ENCODE results near the gene TFEC. TPM values are rescaled to one million over a fixed set of nuclear protein-coding genes. Genes with fewer than 3 reads are reported as not detected.

The TFEC gene
- total RNA-seq, 2 experiments from 2014 or later, result not detected

DNA sequence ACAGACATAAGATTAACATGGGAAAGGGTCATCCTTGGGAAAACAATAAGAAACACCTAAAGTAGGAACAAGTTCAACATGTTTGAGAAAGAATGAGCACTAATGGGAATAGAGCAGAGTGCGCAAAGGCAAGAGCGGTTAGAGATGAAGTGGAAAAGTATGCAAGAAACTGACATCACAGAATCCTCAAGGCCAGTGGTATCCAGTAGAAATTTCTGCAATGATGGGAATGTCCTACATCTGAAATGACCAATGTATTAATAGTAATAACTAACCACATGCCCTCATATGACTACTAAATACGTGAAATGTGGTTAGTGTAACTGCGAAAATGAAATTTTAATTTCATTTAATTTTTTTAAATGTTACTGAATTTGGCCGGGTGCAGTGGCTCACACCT lies 54.8 kb downstream of the TFEC start:
- ChIA-PET CTCF (no interaction called here), POLR2A (no interaction called here)
- no peak overlapping the region for H3K27ac Mint-ChIP-seq
- H3K4me1 Mint-ChIP-seq (ENCODE audit: low read depth), result no peaks in the 10 kb centered on the region
- no peaks in the 10 kb centered on the region for H3K36me3 Mint-ChIP-seq (ENCODE audit: low read depth)
- intact Hi-C loops (cut with micrococcal nuclease), result no loop called here
- no peak overlapping the region for H3K4me3 Mint-ChIP-seq
- TF ChIP-seq CTCF (IDR thresholded peaks at IDR 0.05), result no peak
- no peak for ATAC-seq
- no peaks in the 10 kb centered on the region for H3K27me3 Mint-ChIP-seq
- no peak for DNase-seq
- no peaks in the 10 kb centered on the region for H3K9me3 Mint-ChIP-seq

GRCh38 chr7:115973406-115973805 lies 57.2 kb downstream of the TFEC start:
- Mint-ChIP-seq H3K27ac (no peak overlapping the region), H3K4me1 (ENCODE audit: low read depth) (no peaks in the 10 kb centered on the region), H3K9me3 (no peaks in the 10 kb centered on the region), H3K27me3 (no peaks in the 10 kb centered on the region), H3K4me3 (no peak overlapping the region), H3K36me3 (ENCODE audit: low read depth) (no peaks in the 10 kb centered on the region)
- CTCF ChIA-PET, result no interaction called here
- POLR2A ChIA-PET, result no interaction called here
- DNase-seq (no peak), ATAC-seq (no peak)
- TF ChIP-seq CTCF (IDR thresholded peaks at IDR 0.05), result no peak
- intact Hi-C loops (cut with micrococcal nuclease), result no loop called here

DNA sequence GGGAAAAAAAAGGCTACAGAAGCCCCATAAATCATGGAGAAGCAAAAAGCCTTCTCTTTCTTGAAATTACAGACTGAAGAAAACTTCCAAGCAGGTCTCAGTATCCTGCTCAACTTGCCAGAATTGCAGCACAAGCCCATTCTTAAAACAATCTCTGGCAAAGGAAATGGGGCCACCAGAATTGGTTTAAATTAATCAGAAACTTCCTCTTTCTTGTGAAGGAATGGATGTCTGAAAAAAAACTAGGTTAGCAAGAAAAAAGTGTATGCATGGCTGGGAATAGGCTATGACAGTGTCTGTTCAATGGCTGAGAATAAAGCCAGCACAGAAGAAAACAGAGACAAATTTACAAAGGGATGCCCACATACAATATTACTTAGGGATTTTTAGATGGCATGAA lies 59.1 kb downstream of the TFEC start:
- no peak for TF ChIP-seq CTCF (IDR thresholded peaks at IDR 0.05)
- ChIA-PET POLR2A (no interaction called here), CTCF (no interaction called here)
- H3K9me3 Mint-ChIP-seq, result no peaks in the 10 kb centered on the region
- intact Hi-C loops (cut with micrococcal nuclease), result no loop called here
- no peaks in the 10 kb centered on the region for H3K4me1 Mint-ChIP-seq (ENCODE audit: low read depth)
- H3K4me3 Mint-ChIP-seq, result no peak overlapping the region
- H3K27me3 Mint-ChIP-seq, result no peaks in the 10 kb centered on the region
- DNase-seq (no peak), ATAC-seq (no peak)
- H3K27ac Mint-ChIP-seq, result no peak overlapping the region
- H3K36me3 Mint-ChIP-seq (ENCODE audit: low read depth), result no peaks in the 10 kb centered on the region

DNA sequence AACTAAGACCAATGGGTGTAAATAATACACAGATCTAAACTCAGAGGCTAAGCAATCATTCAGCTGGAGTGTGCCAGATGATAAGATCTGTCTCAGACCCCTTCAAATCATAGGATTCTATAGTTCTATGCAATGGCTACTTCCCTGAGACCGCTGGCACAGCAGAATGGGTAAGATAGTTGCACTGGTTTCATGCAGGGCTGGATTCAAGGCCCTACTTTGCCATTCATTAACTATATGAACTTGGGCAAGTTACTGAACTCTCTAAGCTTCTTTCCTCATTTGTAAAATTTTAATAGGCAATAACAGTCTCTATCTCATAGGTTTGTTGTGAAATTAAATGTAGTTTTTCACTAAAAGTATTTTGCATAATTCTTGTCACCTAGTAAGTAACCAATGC lies 62.0 kb downstream of the TFEC start:
- TF ChIP-seq CTCF (IDR thresholded peaks at IDR 0.05), result no peak
- POLR2A ChIA-PET, result interaction anchor here (0.6 kb wide), 1 partner anchor 157 kb away, joined by 3 read pairs; no protein-coding TSS in a partner anchor
- CTCF ChIA-PET, result no interaction called here
- Mint-ChIP-seq H3K27me3 (no peaks in the 10 kb centered on the region), H3K27ac (no peak overlapping the region), H3K36me3 (ENCODE audit: low read depth) (no peaks in the 10 kb centered on the region), H3K9me3 (no peaks in the 10 kb centered on the region), H3K4me1 (ENCODE audit: low read depth) (no peaks in the 10 kb centered on the region), H3K4me3 (no peak overlapping the region)
- ATAC-seq, result no peak
- intact Hi-C loops (cut with micrococcal nuclease), result no loop called here
- no peak for DNase-seq

GRCh38 chr7:115968171-115968570 lies 62.4 kb downstream of the TFEC start:
- H3K4me1 Mint-ChIP-seq (ENCODE audit: low read depth), result no peaks in the 10 kb centered on the region
- no peak for DNase-seq
- H3K27me3 Mint-ChIP-seq, result no peaks in the 10 kb centered on the region
- intact Hi-C loops (cut with micrococcal nuclease), result no loop called here
- no peak for TF ChIP-seq CTCF (IDR thresholded peaks at IDR 0.05)
- ChIA-PET POLR2A (no interaction called here), CTCF (no interaction called here)
- ATAC-seq, result no peak
- no peaks in the 10 kb centered on the region for H3K9me3 Mint-ChIP-seq
- H3K27ac Mint-ChIP-seq, result no peak overlapping the region
- H3K4me3 Mint-ChIP-seq, result no peak overlapping the region
- H3K36me3 Mint-ChIP-seq (ENCODE audit: low read depth), result no peaks in the 10 kb centered on the region

Data from activated CD8-positive, alpha-beta T cell treated with anti-CD3 and anti-CD28 coated beads for 36 hours (primary cell).